ENCODE measurements around the gene NUAK2.

NUAK2 gene

GRCh38 chr1:205339197-205339702 is 17.7 kb upstream of the NUAK2 start:
- DNase-seq = no peak
- Histone ChIP-seq H3K9me3 (ENCODE audit: severe bottlenecking) (no peaks in the 10 kb centered on the region), H3K4me3 (ENCODE audit: low read depth, low read length) (no peak overlapping the region), H3K27ac (peak overlapping the region; percentile 94), H3K27me3 (ENCODE audit: insufficient read depth, low read depth, severe bottlenecking) (no peaks in the 10 kb centered on the region), H3K36me3 (no peaks in the 10 kb centered on the region)
- no peak for TF ChIP-seq CTCF (IDR thresholded peaks at IDR 0.05; ENCODE audit: low read depth, low read length)

- TF ChIP-seq CTCF (IDR thresholded peaks at IDR 0.05; ENCODE audit: low read depth, low read length) = no peak
- H3K27me3 ChIP-seq (ENCODE audit: insufficient read depth, low read depth, severe bottlenecking) = no peaks in the 10 kb centered on the region
- H3K27ac ChIP-seq = peak overlapping the region; percentile 94
- no peaks in the 10 kb centered on the region for H3K36me3 ChIP-seq
- H3K4me3 ChIP-seq (ENCODE audit: low read depth, low read length) = peak overlapping the region; percentile 15
- no peaks in the 10 kb centered on the region for H3K9me3 ChIP-seq (ENCODE audit: severe bottlenecking)
- peak; percentile 97 for DNase-seq
Observed at GRCh38 chr1:205338011-205338410, 16.5 kb upstream of the NUAK2 start.

GRCh38 chr1:205337481-205337880 is 15.9 kb upstream of the NUAK2 start:
- Histone ChIP-seq H3K9me3 (ENCODE audit: severe bottlenecking) (no peaks in the 10 kb centered on the region), H3K27ac (peak overlapping the region; percentile 94), H3K4me3 (ENCODE audit: low read depth, low read length) (peak overlapping the region; percentile 15), H3K27me3 (ENCODE audit: insufficient read depth, low read depth, severe bottlenecking) (no peaks in the 10 kb centered on the region), H3K36me3 (no peaks in the 10 kb centered on the region)
- TF ChIP-seq CTCF (IDR thresholded peaks at IDR 0.05; ENCODE audit: low read depth, low read length) = 0 out of 2 replicates have a peak, but pooled peaks have one; percentile 7
- peak; percentile 98 for DNase-seq

GRCh38 chr1:205335692-205336091 is 14.1 kb upstream of the NUAK2 start:
- no peaks in the 10 kb centered on the region for H3K27me3 ChIP-seq (ENCODE audit: insufficient read depth, low read depth, severe bottlenecking)
- peak; percentile 100 for TF ChIP-seq CTCF (IDR thresholded peaks at IDR 0.05; ENCODE audit: low read depth, low read length)
- H3K4me3 ChIP-seq (ENCODE audit: low read depth, low read length) = no peak overlapping the region
- peak overlapping the region; percentile 94 for H3K27ac ChIP-seq
- peak; percentile 99 for DNase-seq
- no peaks in the 10 kb centered on the region for H3K9me3 ChIP-seq (ENCODE audit: severe bottlenecking)
- H3K36me3 ChIP-seq = no peaks in the 10 kb centered on the region

- H3K4me3 ChIP-seq (ENCODE audit: low read depth, low read length) = no peak overlapping the region
- peak overlapping the region; percentile 5 for H3K27ac ChIP-seq
- TF ChIP-seq CTCF (IDR thresholded peaks at IDR 0.05; ENCODE audit: low read depth, low read length) = no peak
- no peaks in the 10 kb centered on the region for H3K9me3 ChIP-seq (ENCODE audit: severe bottlenecking)
- no peaks in the 10 kb centered on the region for H3K27me3 ChIP-seq (ENCODE audit: insufficient read depth, low read depth, severe bottlenecking)
- DNase-seq = peak; percentile 91
- H3K36me3 ChIP-seq = no peaks in the 10 kb centered on the region
Observed at GRCh38 chr1:205332015-205332791, 10.7 kb upstream of the NUAK2 start.
